DOHH2 (cell line): Measurements from ENCODE around the gene ATL2.

Source experiments
- H3F3A ChIP-seq: fragments of 200-600 bp; sonication (generic), shearing (Covaris generic); 2 replicates; pipeline ENCODE4 v1.6.0; 2016; ENCODE audit warnings: antibody characterized with exemption, mild to moderate bottlenecking; ENCODE audit not compliant: control insufficient read depth, insufficient read depth
- H3K27ac ChIP-seq: fragments of 200-600 bp; sonication (generic); 2 replicates; pipeline ENCODE4 v1.5.1; 2014; ENCODE audit warnings: low read depth, mild to moderate bottlenecking, low read length, moderate library complexity
- H3K27me3 ChIP-seq: fragments of 200-600 bp; sonication (generic); 2 replicates; pipeline ENCODE4 v1.6.1; 2014; ENCODE audit warnings: mild to moderate bottlenecking, low read length, mixed read lengths; ENCODE audit not compliant: control insufficient read depth
- H3K36me3 ChIP-seq: fragments of 200-600 bp; sonication (generic); 2 replicates; pipeline ENCODE4 v1.6.1; 2014; ENCODE audit warnings: mild to moderate bottlenecking, low read length, moderate library complexity, mixed read lengths; ENCODE audit not compliant: control insufficient read depth
- H3K4me1 ChIP-seq: fragments of 200-600 bp; sonication (generic); 2 replicates; pipeline ENCODE4 v1.6.1; 2014; ENCODE audit warnings: mild to moderate bottlenecking, low read length, mixed read lengths; ENCODE audit not compliant: control insufficient read depth
- H3K4me2 ChIP-seq: fragments of 200-600 bp; sonication (generic); 2 replicates; pipeline ENCODE4 v1.6.0; 2014; ENCODE audit warnings: mild to moderate bottlenecking, low read length, moderate library complexity
- H3K4me3 ChIP-seq: fragments of 200-600 bp; sonication (generic); 2 replicates; pipeline ENCODE4 v1.5.1; 2014; ENCODE audit warnings: mild to moderate bottlenecking, low read length, mixed read lengths
- H3K79me2 ChIP-seq: fragments of 200-600 bp; sonication (generic); 2 replicates; pipeline ENCODE4 v1.6.1; 2014; ENCODE audit warnings: mild to moderate bottlenecking, low read length, mixed read lengths; ENCODE audit not compliant: control insufficient read depth
- H3K9me2 ChIP-seq: fragments of 200-600 bp; sonication (generic); replicated peaks from 2 replicates; pipeline ENCODE4 v1.6.1; 2014; ENCODE audit warnings: mild to moderate bottlenecking, low read length, mixed read lengths; ENCODE audit not compliant: control insufficient read depth
- H3K9me3 ChIP-seq: fragments of 200-600 bp; sonication (generic); 2 replicates; pipeline ENCODE4 v1.6.1; 2014; ENCODE audit warnings: antibody characterized with exemption, low read length, mixed read lengths; ENCODE audit not compliant: control insufficient read depth, insufficient read depth
- H4K20me1 ChIP-seq: fragments of 200-600 bp; sonication (generic); 2 replicates; pipeline ENCODE4 v1.6.0; 2014; ENCODE audit warnings: low read depth, mild to moderate bottlenecking, antibody characterized with exemption, low read length, moderate library complexity; ENCODE audit not compliant: control insufficient read depth, insufficient read depth
- CTCF ChIP-seq: fragments of 200-600 bp; sonication (generic); IDR thresholded peaks from one replicate; pipeline ENCODE4 v1.5.1; 2014; ENCODE audit warnings: antibody characterized with exemption, mild to moderate bottlenecking, low read depth, low read length; ENCODE audit not compliant: poor library complexity, severe bottlenecking
- EZH2phosphoT487 ChIP-seq: fragments of 200-600 bp; sonication (generic); IDR thresholded peaks from 2 replicates; pipeline ENCODE4 v1.6.1; 2017; ENCODE audit warnings: borderline replicate concordance, mild to moderate bottlenecking, antibody characterized with exemption, low read length, moderate library complexity, mixed read lengths

ATL2 gene

GRCh38 chr2:38256610-38257009 lies 120.5 kb downstream of the ATL2 start:
- Histone ChIP-seq H3K36me3 (no peaks in the 10 kb centered on the region), H3F3A (no peaks in the 10 kb centered on the region), H4K20me1 (no peaks in the 10 kb centered on the region), H3K27me3 (no peaks in the 10 kb centered on the region), H3K4me1 (no peaks in the 10 kb centered on the region), H3K27ac (no peak overlapping the region), H3K9me2 (no peaks in the 10 kb centered on the region), H3K4me2 (no peak overlapping the region), H3K79me2 (no peaks in the 10 kb centered on the region), H3K9me3 (no peaks in the 10 kb centered on the region), H3K4me3 (no peak overlapping the region)
- TF ChIP-seq CTCF = no peak
- TF ChIP-seq EZH2phosphoT487 = no peak

GRCh38 chr2:38255211-38255610 lies 121.9 kb downstream of the ATL2 start:
- Histone ChIP-seq H4K20me1 (no peaks in the 10 kb centered on the region), H3K4me3 (no peak overlapping the region), H3K4me1 (no peaks in the 10 kb centered on the region), H3K4me2 (no peak overlapping the region), H3K9me3 (no peaks in the 10 kb centered on the region), H3K27ac (no peak overlapping the region), H3K36me3 (no peaks in the 10 kb centered on the region), H3K27me3 (no peaks in the 10 kb centered on the region), H3K9me2 (no peaks in the 10 kb centered on the region), H3K79me2 (no peaks in the 10 kb centered on the region), H3F3A (no peaks in the 10 kb centered on the region)
- no peak for TF ChIP-seq CTCF

GRCh38 chr2:38254796-38255195 lies 122.3 kb downstream of the ATL2 start:
- Histone ChIP-seq H3F3A (no peaks in the 10 kb centered on the region), H3K27me3 (no peaks in the 10 kb centered on the region), H3K4me1 (no peaks in the 10 kb centered on the region), H3K79me2 (no peaks in the 10 kb centered on the region), H3K36me3 (no peaks in the 10 kb centered on the region), H4K20me1 (no peaks in the 10 kb centered on the region), H3K27ac (no peak overlapping the region), H3K4me3 (no peak overlapping the region), H3K9me2 (no peaks in the 10 kb centered on the region), H3K4me2 (no peak overlapping the region), H3K9me3 (no peaks in the 10 kb centered on the region)
- TF ChIP-seq EZH2phosphoT487 = no peak
- no peak for TF ChIP-seq CTCF

- H3K4me2 ChIP-seq = no peak overlapping the region
Observed at GRCh38 chr2:38251940-38252339, 125.1 kb downstream of the ATL2 start.

More at GRCh38 chr2:38251940-38252339, 125.1 kb downstream of the ATL2 start:
- H3K4me3 ChIP-seq = no peak overlapping the region
- no peaks in the 10 kb centered on the region for H3K9me2 ChIP-seq
- TF ChIP-seq CTCF = no peak
- H4K20me1 ChIP-seq = no peaks in the 10 kb centered on the region
- H3K79me2 ChIP-seq = no peaks in the 10 kb centered on the region
- H3K4me1 ChIP-seq = no peaks in the 10 kb centered on the region
- H3K9me3 ChIP-seq = no peaks in the 10 kb centered on the region
- H3K36me3 ChIP-seq = no peaks in the 10 kb centered on the region
- H3K27me3 ChIP-seq = no peaks in the 10 kb centered on the region
- H3F3A ChIP-seq = no peaks in the 10 kb centered on the region
- no peak overlapping the region for H3K27ac ChIP-seq
